H1 (cell line): Measurements from ENCODE around the gene PPP1R12B.
"Not testable (repeated sequence)": the region's sequence is repeated elsewhere in the genome, so short reads cannot be mapped to it uniquely, and the experiment has no call there.

Experiments used
- CEBPB ChIP-seq: IDR thresholded peaks from 2 replicates; pipeline ENCODE4 v1.6.1; 2012; ENCODE audit warnings: low read depth, low read length
- CHD2 ChIP-seq: IDR thresholded peaks from 2 replicates; pipeline ENCODE4 v1.6.1; 2012; ENCODE audit warnings: low read length, improper control_type of control experiment
- CTCF ChIP-seq, 3 experiments: IDR thresholded peaks; 1 replicate in 2 of 3; 2 replicates in 1 of 3; pipeline versions ENCODE4 v1.5.1 to v1.6.1; 2011; ENCODE audit warnings: low read length in 3 of 3, mild to moderate bottlenecking in 3 of 3, inconsistent platforms in 2 of 3, low read depth in 1 of 3, moderate library complexity in 1 of 3; ENCODE audit not compliant: insufficient read depth in 1 of 3; ENCODE audit errors: control extremely low read depth in 1 of 3
- EZH2 ChIP-seq: fragments of 200-600 bp; sonication (generic); IDR thresholded peaks from 2 replicates; pipeline ENCODE4 v1.7.1; 2012; ENCODE audit warnings: low read depth, mild to moderate bottlenecking, moderate library complexity, low read length, inconsistent platforms; ENCODE audit not compliant: severe bottlenecking
- RNF2 ChIP-seq: fragments of 200-900, 300-1000 bp; sonication (generic); IDR thresholded peaks from 2 replicates; pipeline ENCODE4 v1.7.1; 2016; ENCODE audit warnings: borderline replicate concordance, low read depth, mild to moderate bottlenecking, antibody characterized with exemption, low read length; ENCODE audit not compliant: poor library complexity, severe bottlenecking; ENCODE audit errors: missing control alignments
- SP1 ChIP-seq: IDR thresholded peaks from 2 replicates; pipeline ENCODE4 v1.6.1; 2011; ENCODE audit warnings: low read depth, low read length
- SP2 ChIP-seq: IDR thresholded peaks from 2 replicates; pipeline ENCODE4 v1.6.1; 2012; ENCODE audit warnings: mild to moderate bottlenecking, low read length, inconsistent platforms

DNA sequence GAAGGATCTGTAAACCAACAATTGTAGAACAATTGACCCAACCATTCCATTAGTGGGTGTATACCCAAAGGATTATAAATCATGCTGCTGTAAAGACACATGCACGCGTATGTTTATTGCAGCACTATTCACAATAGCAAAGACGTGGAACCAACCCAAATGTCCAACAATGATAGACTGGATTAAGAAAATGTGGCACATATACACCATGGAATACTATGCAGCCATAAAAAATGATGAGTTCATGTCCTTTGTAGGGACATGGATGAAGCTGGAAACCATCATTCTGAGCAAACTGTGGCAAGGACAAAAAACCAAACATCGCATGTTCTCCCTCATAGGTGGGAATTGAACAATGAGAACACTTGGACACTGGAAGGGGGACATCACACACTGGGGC lies 33.4 kb downstream of the PPP1R12B start:
- TF ChIP-seq RNF2; CHD2; SP2; SP1; EZH2; CTCF (IDR thresholded peaks at IDR 0.05; ENCODE audit: control extremely low read depth in 1 of 3, insufficient read depth in 1 of 3, low read depth in 1 of 3, low read length in 3 of 3); CEBPB: not testable (repeated sequence)
